ENCODE measurements around the gene NTN5. TPM values are rescaled to one million over a fixed set of nuclear protein-coding genes. Genes with fewer than 3 reads are reported as not detected.
A peak's percentile ranks its signal among the peaks of the same experiment; 100 is the strongest.
"Not testable (repeated sequence)": the region's sequence is repeated elsewhere in the genome, so short reads cannot be mapped to it uniquely, and the experiment has no call there.

Gene NTN5
- total RNA-seq, 2 experiments from 2014 or later, result 0.16 to 0.53 TPM

DNA sequence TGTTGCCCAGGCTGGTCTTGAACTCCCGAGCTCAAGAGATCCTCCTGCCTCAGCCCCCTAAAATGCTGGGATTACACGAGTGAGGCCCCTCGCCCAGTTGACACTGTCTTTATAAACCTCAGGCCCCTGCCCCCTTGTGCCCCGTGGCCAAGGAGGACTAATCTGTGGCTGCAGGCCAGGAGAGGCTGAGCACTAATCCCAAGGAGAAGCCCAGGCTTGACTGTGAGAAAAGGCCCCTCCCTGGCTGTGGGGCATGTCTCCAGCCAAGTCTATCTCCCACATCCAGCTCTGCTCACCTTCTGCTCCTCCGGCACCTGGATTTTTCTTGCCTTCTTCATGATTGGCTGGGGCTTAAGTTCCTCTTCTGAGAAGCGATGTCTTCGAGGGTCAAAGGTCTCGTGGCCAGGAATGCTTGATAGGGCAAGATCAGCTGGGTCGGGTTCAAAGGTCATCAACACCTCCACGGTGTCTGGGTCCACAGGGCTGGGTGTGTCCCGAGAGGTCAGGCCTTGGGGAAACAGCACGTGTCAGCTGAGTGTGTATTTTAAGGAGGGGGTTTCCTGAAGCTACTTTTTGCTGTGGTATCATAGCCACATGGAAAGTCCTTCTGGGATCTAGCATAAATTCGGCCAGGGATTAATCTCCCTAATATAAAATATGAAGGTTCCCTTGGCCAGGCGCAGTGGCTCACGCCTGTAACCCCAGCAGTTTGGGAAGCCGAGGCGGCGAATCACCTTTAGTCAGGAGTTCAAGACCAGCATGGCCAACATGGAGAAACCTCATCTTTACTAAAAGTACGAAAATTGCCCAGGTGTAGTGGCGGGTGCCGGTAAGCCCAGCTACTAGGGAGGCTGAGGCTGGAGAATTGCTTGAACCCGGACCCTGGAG is 39.4 kb downstream of the NTN5 start:
- no peak for TF ChIP-seq EZH2phosphoT487 (IDR thresholded peaks at IDR 0.05; ENCODE audit: borderline replicate concordance, low read depth, low read length)
- TF ChIP-seq, protein P1, sequence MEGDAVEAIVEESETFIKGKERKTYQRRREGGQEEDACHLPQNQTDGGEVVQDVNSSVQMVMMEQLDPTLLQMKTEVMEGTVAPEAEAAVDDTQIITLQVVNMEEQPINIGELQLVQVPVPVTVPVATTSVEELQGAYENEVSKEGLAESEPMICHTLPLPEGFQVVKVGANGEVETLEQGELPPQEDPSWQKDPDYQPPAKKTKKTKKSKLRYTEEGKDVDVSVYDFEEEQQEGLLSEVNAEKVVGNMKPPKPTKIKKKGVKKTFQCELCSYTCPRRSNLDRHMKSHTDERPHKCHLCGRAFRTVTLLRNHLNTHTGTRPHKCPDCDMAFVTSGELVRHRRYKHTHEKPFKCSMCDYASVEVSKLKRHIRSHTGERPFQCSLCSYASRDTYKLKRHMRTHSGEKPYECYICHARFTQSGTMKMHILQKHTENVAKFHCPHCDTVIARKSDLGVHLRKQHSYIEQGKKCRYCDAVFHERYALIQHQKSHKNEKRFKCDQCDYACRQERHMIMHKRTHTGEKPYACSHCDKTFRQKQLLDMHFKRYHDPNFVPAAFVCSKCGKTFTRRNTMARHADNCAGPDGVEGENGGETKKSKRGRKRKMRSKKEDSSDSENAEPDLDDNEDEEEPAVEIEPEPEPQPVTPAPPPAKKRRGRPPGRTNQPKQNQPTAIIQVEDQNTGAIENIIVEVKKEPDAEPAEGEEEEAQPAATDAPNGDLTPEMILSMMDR (conservative IDR thresholded peaks at IDR 0.05; ENCODE audit: low read length), result no peak
- peak overlapping the region; percentile 97 for H3K4me2 ChIP-seq (ENCODE audit: low read length)
- H3K4me1 ChIP-seq (ENCODE audit: insufficient read depth, low read length, poor library complexity, severe bottlenecking), result peaks cover 37% of the 10 kb centered on the region
- ChIA-PET POLR2A (interaction anchor here (0.5 to 1.8 kb wide), 4 partner anchors 14 to 235 kb away, joined by 3 to 6 read pairs (median 4); partner anchors contain the start of genes RPL18 and SPHK2), CTCF (ENCODE audit: unreplicated experiment) (interaction anchor here (0.8 to 1.1 kb wide), 2 partner anchors 10 to 131 kb away, joined by 3 read pairs; no protein-coding TSS in a partner anchor)
- peak overlapping the region; percentile 82 for H3K27ac ChIP-seq (ENCODE audit: low read depth, low read length, poor library complexity, severe bottlenecking)
- no peaks in the 10 kb centered on the region; the same call in 1 of the 2 replicates for H3K79me2 ChIP-seq (ENCODE audit: insufficient read depth, low read depth, low read length)
- H2AFZ ChIP-seq (ENCODE audit: low read length), result no peak overlapping the region; the same call in 1 of the 2 replicates
- H4K20me1 ChIP-seq (ENCODE audit: insufficient read depth, low read length), result no peaks in the 10 kb centered on the region
- DNase-seq (ENCODE audit: low spot score), result no peak
- no peaks in the 10 kb centered on the region for H3K9me2 ChIP-seq (ENCODE audit: insufficient read depth, low read length)
- H3K36me3 ChIP-seq (ENCODE audit: insufficient read depth, low read length), result peaks cover 25% of the 10 kb centered on the region; the same call in 1 of the 2 replicates
- intact Hi-C loops (cut with micrococcal nuclease; ENCODE audit: unreplicated experiment), result loop anchor here (10.0 kb wide), 1 partner anchor 861 kb away; the partner anchor contains the start of gene RPS11
- H3K9me3 ChIP-seq (ENCODE audit: low read length), result no peaks in the 10 kb centered on the region
- peak overlapping the region; percentile 76 for H3K4me3 ChIP-seq (ENCODE audit: low read depth, low read length, poor library complexity, severe bottlenecking)
- BruUV-seq (replicated peaks), result no TSS peak

- Histone ChIP-seq H2AFZ (ENCODE audit: low read length) (no peak overlapping the region), H3K4me3 (ENCODE audit: low read depth, low read length, poor library complexity, severe bottlenecking) (no peak overlapping the region), H3K36me3 (ENCODE audit: insufficient read depth, low read length) (peaks cover 25% of the 10 kb centered on the region; the same call in 1 of the 2 replicates), H3K9me2 (ENCODE audit: insufficient read depth, low read length) (no peaks in the 10 kb centered on the region), H4K20me1 (ENCODE audit: insufficient read depth, low read length) (no peaks in the 10 kb centered on the region), H3K79me2 (ENCODE audit: insufficient read depth, low read depth, low read length) (no peaks in the 10 kb centered on the region; the same call in 1 of the 2 replicates), H3K27ac (ENCODE audit: low read depth, low read length, poor library complexity, severe bottlenecking) (peak overlapping the region; percentile 21), H3K4me1 (ENCODE audit: insufficient read depth, low read length, poor library complexity, severe bottlenecking) (peaks cover 35% of the 10 kb centered on the region), H3K9me3 (ENCODE audit: low read length) (no peaks in the 10 kb centered on the region), H3K4me2 (ENCODE audit: low read length) (peak overlapping the region; percentile 97)
- intact Hi-C loops (cut with micrococcal nuclease; ENCODE audit: unreplicated experiment), result loop anchor here (10.0 kb wide), 1 partner anchor 862 kb away; the partner anchor contains the start of gene RPS11
- no TSS peak for BruUV-seq (replicated peaks)
- DNase-seq (ENCODE audit: low spot score), result no peak
- TF ChIP-seq, protein P1 (conservative IDR thresholded peaks at IDR 0.05; ENCODE audit: low read length), result no peak
- TF ChIP-seq EZH2phosphoT487 (IDR thresholded peaks at IDR 0.05; ENCODE audit: borderline replicate concordance, low read depth, low read length), result no peak
- POLR2A ChIA-PET, result interaction anchor here (0.6 to 1.8 kb wide), 2 partner anchors 14 to 53 kb away, joined by 4 to 6 read pairs; partner anchors contain the start of genes RPL18 and SPHK2
- CTCF ChIA-PET (ENCODE audit: unreplicated experiment), result no interaction called here
Measured at GRCh38 chr19:48632692-48633147, 40.1 kb downstream of the NTN5 start.

GRCh38 chr19:48632286-48632685 is 40.5 kb downstream of the NTN5 start:
- H3K4me3 ChIP-seq (ENCODE audit: low read depth, low read length, poor library complexity, severe bottlenecking); H4K20me1 ChIP-seq (ENCODE audit: insufficient read depth, low read length); H2AFZ ChIP-seq (ENCODE audit: low read length); H3K9me3 ChIP-seq (ENCODE audit: low read length); H3K79me2 ChIP-seq (ENCODE audit: insufficient read depth, low read depth, low read length); POLR2A ChIA-PET; DNase-seq (ENCODE audit: low spot score); H3K9me2 ChIP-seq (ENCODE audit: insufficient read depth, low read length); BruUV-seq (replicated peaks); CTCF ChIA-PET (ENCODE audit: unreplicated experiment): not testable (repeated sequence)
- Histone ChIP-seq H3K36me3 (ENCODE audit: insufficient read depth, low read length) (peaks cover 25% of the 10 kb centered on the region; the same call in 1 of the 2 replicates), H3K4me1 (ENCODE audit: insufficient read depth, low read length, poor library complexity, severe bottlenecking) (peaks cover 35% of the 10 kb centered on the region), H3K27ac (ENCODE audit: low read depth, low read length, poor library complexity, severe bottlenecking) (peak overlapping the region; percentile 21), H3K4me2 (ENCODE audit: low read length) (peak overlapping the region; percentile 97; the same call in 1 of the 2 replicates)
- intact Hi-C loops (cut with micrococcal nuclease; ENCODE audit: unreplicated experiment), result loop anchor here (10.0 kb wide), 1 partner anchor 863 kb away; the partner anchor contains the start of gene RPS11
